GM23248 (cell line): ENCODE results near the gene CCDC85C.

ENCODE experiments used
- EZH2 ChIP-seq: fragments of 200-600 bp; sonication (generic); IDR thresholded peaks from 2 replicates; pipeline ENCODE4 v1.6.1; 2018; ENCODE audit warnings: antibody characterized with exemption, mild to moderate bottlenecking; ENCODE audit not compliant: insufficient read depth, poor library complexity, severe bottlenecking
- EZH2phosphoT487 ChIP-seq: fragments of 200-600 bp; sonication (generic); IDR thresholded peaks from 2 replicates; pipeline ENCODE4 v1.6.1; 2018; ENCODE audit warnings: antibody characterized with exemption, moderate library complexity, mild to moderate bottlenecking, low read depth; ENCODE audit not compliant: insufficient read depth

DNA sequence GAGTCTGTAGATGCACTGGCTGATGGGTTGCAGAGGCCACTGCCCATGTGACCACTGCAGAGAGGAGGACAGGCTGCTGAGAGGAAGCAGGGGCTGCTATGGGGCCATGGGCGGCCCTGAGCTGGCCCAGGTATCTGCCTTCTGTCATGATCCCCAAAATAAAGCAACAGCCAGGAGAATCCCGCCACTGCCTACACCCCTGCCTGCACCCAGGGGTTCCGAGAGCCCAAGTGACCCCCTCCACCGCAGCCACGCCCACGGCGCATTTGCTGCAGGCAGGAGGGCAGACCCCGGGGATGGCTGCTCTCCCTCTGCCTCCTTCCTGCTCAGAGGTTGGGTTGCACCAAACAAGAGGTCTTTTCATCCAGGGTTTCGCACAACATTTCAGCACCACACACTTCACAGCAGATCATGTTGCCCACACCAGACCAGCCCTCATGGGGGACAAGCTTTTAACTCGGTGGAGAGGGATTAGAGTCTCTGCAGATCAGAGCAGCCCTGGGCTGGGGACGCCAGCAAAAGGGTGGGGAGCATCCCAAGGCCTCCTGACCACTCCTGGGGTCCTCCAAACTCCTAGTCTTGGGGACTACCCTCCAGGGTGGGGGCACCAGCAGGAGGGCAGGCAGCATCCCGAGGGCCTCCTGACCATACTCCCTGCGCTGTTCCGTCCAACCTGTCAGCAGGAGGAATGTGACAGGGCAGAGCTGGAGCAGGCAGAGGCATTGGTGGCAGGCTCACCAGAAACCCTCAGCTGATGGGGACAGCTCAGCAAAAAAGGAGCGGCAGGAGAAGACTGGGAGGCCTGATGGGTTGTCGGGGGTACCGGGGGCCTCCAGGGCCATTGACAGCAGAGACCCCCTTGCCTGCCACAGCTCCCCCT lies 14.1 kb downstream of the CCDC85C start:
- no peak for TF ChIP-seq EZH2
- TF ChIP-seq EZH2phosphoT487 = no peak
